ENCODE results near the gene GPX8. TPM values are rescaled to one million over a fixed set of nuclear protein-coding genes. Genes with fewer than 3 reads are reported as not detected.

The GPX8 gene
- total and polyA plus RNA-seq, 9 of the 15 experiments (the other 6 are each of a cell fraction or from before 2014, with no cell fraction given): 0.62 to 1.8 (median 1.2) TPM

DNA sequence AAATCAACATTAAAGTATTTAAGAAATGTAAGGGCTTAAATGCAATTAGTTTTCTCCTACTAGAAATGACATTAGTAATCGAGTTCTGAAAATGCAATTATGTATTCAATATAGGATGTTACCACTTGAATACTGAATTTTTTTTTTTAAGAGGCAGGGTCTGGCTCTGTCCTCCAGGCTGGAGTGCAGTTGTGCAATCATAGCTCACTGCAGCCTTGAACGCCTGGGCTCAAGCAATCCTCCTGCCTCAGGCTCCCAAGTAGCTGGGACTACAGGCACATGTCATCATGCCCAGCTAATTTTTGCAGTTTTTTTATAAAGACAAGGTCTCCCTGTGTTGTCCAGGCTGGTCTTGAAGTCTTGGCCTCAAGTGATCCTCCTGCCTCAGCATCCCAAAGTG lies 11.5 kb downstream of the GPX8 start (continued):
- TF ChIP-seq, protein P1, sequence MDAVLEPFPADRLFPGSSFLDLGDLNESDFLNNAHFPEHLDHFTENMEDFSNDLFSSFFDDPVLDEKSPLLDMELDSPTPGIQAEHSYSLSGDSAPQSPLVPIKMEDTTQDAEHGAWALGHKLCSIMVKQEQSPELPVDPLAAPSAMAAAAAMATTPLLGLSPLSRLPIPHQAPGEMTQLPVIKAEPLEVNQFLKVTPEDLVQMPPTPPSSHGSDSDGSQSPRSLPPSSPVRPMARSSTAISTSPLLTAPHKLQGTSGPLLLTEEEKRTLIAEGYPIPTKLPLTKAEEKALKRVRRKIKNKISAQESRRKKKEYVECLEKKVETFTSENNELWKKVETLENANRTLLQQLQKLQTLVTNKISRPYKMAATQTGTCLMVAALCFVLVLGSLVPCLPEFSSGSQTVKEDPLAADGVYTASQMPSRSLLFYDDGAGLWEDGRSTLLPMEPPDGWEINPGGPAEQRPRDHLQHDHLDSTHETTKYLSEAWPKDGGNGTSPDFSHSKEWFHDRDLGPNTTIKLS (IDR thresholded peaks at IDR 0.05; ENCODE audit: borderline replicate concordance, low read depth): no peak
- TF ChIP-seq FOXA3 (CRISPR knock-in tag; conservative IDR thresholded peaks at IDR 0.05 in 1 of 2, IDR thresholded peaks at IDR 0.05 in 1 of 2) (no peak), ZFPM2 (CRISPR knock-in tag; IDR thresholded peaks at IDR 0.05) (no peak)

DNA sequence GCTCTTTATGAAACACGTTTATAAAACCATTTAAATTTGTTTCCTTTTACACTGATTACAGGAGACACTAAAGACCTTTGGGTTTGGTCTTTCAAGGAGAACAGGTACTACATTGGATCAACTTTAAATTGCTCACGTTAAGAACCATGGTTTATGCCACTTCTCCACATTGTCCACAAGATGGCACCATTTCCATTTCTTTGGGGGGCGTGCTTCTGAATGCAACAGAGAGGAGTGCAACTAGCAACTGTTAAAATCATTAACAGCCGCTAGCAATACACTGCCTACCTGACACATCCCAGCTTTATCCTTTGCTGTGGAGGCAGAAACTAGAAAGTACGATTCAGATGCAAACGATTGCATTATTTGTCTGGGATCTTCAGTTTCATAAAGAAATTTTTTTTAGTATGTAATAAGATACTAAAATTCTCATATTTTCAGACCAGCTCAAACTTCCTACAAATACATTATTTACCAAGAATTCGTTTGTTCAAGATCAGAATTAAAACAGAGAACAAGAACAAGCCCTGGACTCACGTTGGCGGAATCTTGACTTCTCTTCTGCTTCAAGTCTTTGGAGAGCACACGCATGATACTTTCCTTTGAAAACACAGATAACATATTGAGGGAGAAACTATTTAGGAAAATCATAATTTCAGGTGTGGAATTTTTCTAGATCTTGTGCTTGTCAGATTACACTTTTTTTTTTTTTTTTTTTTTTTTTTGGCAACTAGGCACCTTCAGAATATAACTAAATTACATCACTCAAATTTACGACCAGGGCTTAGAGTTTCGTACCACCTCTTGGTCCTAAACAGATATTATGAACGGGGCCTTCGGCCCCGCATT lies 12.3 kb downstream of the GPX8 start:
- 4% methylated on average over 15 of the region's 15 CpGs for WGBS (ENCODE audit: insufficient coverage, low coverage, missing lambda C conversion rate)
- CTCF ChIA-PET (ENCODE audit: low intra/inter-chr PET ratio): interaction anchor here (0.6 to 2.0 kb wide), 5 partner anchors 152 to 1694 kb away, joined by 3 to 11 read pairs (median 4); no protein-coding TSS in a partner anchor
- TF ChIP-seq GATA2 (CRISPR knock-in tag; IDR thresholded peaks at IDR 0.05) (no peak), ETV5 (CRISPR knock-in tag; IDR thresholded peaks at IDR 0.05; ENCODE audit: low read depth) (no peak), MAZ (CRISPR knock-in tag; conservative IDR thresholded peaks at IDR 0.05 in 1 of 2, IDR thresholded peaks at IDR 0.05 in 1 of 2) (peak in 1 of 2 experiments; percentile 51; a peak in 1 of 4 replicates), CSDE1 (IDR thresholded peaks at IDR 0.05) (no peak)
- TF ChIP-seq, protein P2, sequence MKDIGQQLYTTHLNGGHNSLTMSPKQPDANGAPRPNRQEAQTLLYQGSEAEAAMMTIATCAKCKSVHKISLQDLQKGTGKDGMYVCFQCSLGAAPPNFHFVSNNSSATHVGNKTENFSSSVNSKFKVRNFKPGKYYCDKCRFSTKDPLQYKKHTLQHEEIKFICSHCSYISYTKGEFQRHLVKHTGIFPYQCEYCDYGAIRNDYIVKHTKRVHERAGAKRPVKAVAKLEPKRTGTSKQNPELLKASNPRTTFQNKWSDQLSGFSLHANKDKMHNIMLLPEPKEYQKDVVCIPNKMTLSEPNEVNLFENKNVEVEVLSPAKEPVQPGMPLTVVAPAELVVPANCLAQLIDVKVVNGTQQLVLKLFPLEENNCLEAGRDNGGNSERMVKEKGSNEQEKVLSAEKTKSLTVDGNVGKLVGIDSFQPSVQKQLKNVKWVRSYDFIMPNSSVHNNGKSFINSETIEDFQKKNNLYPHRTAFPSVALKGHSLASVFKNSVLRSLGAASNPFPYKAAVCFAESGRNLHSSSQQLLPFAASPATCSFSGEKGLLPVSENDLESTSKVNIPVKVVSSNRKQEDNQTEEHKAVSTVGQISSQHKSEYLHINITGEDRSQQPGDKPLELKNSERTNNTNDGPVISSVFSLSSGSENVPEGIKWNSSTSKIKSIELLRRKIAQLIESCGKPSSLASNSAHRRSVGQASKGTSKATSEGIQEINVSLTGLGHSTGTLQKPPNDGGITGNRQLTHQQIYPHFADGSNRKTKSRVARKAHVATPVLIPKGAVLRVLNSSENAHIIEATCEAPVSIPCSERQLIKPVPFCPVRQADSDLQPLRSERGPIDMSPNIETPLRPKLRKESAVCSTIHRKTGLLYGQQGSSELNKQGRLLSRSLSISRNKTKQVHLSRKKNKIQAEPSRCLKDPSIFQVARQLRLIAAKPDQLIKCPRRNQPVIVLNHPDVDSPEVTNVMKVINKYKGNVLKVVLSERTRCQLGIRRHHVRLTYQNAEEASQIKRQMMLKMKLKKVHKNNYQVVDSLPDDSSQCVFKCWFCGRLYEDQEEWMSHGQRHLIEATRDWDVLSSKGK (CRISPR knock-in tag; IDR thresholded peaks at IDR 0.05): no peak
- TF ChIP-seq, protein P3, sequence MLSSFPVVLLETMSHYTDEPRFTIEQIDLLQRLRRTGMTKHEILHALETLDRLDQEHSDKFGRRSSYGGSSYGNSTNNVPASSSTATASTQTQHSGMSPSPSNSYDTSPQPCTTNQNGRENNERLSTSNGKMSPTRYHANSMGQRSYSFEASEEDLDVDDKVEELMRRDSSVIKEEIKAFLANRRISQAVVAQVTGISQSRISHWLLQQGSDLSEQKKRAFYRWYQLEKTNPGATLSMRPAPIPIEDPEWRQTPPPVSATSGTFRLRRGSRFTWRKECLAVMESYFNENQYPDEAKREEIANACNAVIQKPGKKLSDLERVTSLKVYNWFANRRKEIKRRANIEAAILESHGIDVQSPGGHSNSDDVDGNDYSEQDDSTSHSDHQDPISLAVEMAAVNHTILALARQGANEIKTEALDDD (IDR thresholded peaks at IDR 0.05): 0 out of 2 replicates have a peak, but pooled peaks have one; percentile 17

More for the DNA sequence above, 12.3 kb downstream of the GPX8 start:
- H3K4me2 ChIP-seq (ENCODE audit: insufficient read depth, low read length): peak overlapping the region; percentile 84
- no TSS peak for BruUV-seq (replicated peaks)
- no peaks in the 10 kb centered on the region for H3K36me3 ChIP-seq (ENCODE audit: control insufficient read depth, insufficient read depth, low read length)
- H3K9me3 ChIP-seq (replicated peaks; ENCODE audit: control insufficient read depth, insufficient read depth, low read depth, low read length): no peaks in the 10 kb centered on the region
- in situ Hi-C loops (cut with MboI): loop anchor here (10.0 kb wide), 1 partner anchor 523 kb away; no protein-coding TSS in a partner anchor
- peaks cover 0 to 2% of the 10 kb centered on the region in 2 experiments; a peak in 3 of 5 replicates for H3K27me3 ChIP-seq (ENCODE audit: control insufficient read depth in 2 of 2, insufficient read depth in 2 of 2, low read length in 2 of 2)
- no peaks in the 10 kb centered on the region for H3K79me2 ChIP-seq (ENCODE audit: control insufficient read depth, insufficient read depth, low read length)
- no peaks in the 10 kb centered on the region for H3K9me1 ChIP-seq (ENCODE audit: control insufficient read depth, insufficient read depth, low read length)
- FAIRE-seq (peak; percentile 96), ATAC-seq (peak; percentile 74), DNase-seq (ENCODE audit: extremely low read depth in 1 of 4, low spot score in 3 of 4) (peak; percentile 73 to 86 (median 76))
- H2AFZ ChIP-seq (ENCODE audit: low read depth, low read length): 0 out of 2 replicates have a peak overlapping the region, but pooled peaks have one; percentile 69
- peaks cover 11 to 22% of the 10 kb centered on the region in 2 experiments for H3K4me1 ChIP-seq (replicated peaks in 1 of 2; ENCODE audit: control insufficient read depth in 2 of 2, insufficient read depth in 2 of 2, low read length in 2 of 2)
- no peak overlapping the region for H3K27ac ChIP-seq (ENCODE audit: extremely low read depth, low read depth, low read length)
- POLR2A ChIA-PET: interaction anchor here (0.7 to 1.3 kb wide), 3 partner anchors 11 to 520 kb away, joined by 3 to 5 read pairs (median 3); no protein-coding TSS in a partner anchor
- peak overlapping the region; percentile 46 for H3K4me3 ChIP-seq
- intact Hi-C loops (cut with micrococcal nuclease): loop anchor here (2.0 to 10.0 kb wide), 5 partner anchors 55 to 1033 kb away; partner anchors contain the start of genes DHX29, MCIDAS and MTREX
- H3K9ac ChIP-seq (ENCODE audit: insufficient read depth in 1 of 2, low read depth in 2 of 2, low read length in 2 of 2): peak overlapping the region in 1 of 2 experiments; percentile 89; a peak in 2 of 4 replicates
- no peaks in the 10 kb centered on the region for H4K20me1 ChIP-seq (replicated peaks; ENCODE audit: control insufficient read depth, insufficient read depth, low read length)
